H1 (cell line): ENCODE data around the gene PMM1. TPM values are rescaled to one million over a fixed set of nuclear protein-coding genes. Genes with fewer than 3 reads are reported as not detected.

Experiments
- ATF2 ChIP-seq: IDR thresholded peaks from 2 replicates; pipeline ENCODE4 v1.6.1; 2012; ENCODE audit warnings: low read length, inconsistent platforms
- SIRT6 ChIP-seq: IDR thresholded peaks from one replicate; pipeline ENCODE4 v1.7.1; 2012; ENCODE audit warnings: low read length, inconsistent platforms
- SP4 ChIP-seq: IDR thresholded peaks from 2 replicates; pipeline ENCODE4 v1.6.1; 2012; ENCODE audit warnings: low read length, inconsistent platforms
- SUZ12 ChIP-seq: fragments of 200-600 bp; sonication (generic); IDR thresholded peaks from 2 replicates; pipeline ENCODE4 v1.6.1; 2012; ENCODE audit warnings: mild to moderate bottlenecking, inconsistent platforms, low read length, moderate library complexity, mixed read lengths
- USF2 ChIP-seq: IDR thresholded peaks from 2 replicates; pipeline ENCODE4 v1.6.1; 2011; ENCODE audit warnings: low read length, improper control_type of control experiment
- polyA plus RNA-seq, 7 experiments: library from polyadenylated mRNA; depleted of rRNA in 3 of 7; stranded (reverse) in 5 of 7; unstranded in 2 of 7; fragments of >200 nt in 5 of 7; fragments of 200-250 nt in 2 of 7; gene quantifications; 1 replicate in 5 of 7; 2 replicates in 1 of 7; 4 replicates in 1 of 7; pipeline versions ENCODE4 v1.2.1 to v1.2.3, GENCODE V29; 2011 to 2013; ENCODE audit warnings: missing spikeins in 2 of 7, mixed read lengths in 2 of 7
- total RNA-seq: library from RNA; stranded (reverse); fragmentation: NEBNext Ultra II Directional; extraction: Animal tissue kit (Norgen Biotek cat#: 25700); gene quantifications from 2 replicates; pipeline ENCODE4 v1.2.1, GENCODE V29; 2021

The PMM1 gene
- total and polyA plus RNA-seq, 2 of the 8 experiments (the other 6 are each of a cell fraction or from before 2014, with no cell fraction given): 11.3 to 20.0 TPM

- TF ChIP-seq SUZ12 (no peak), SP4 (no peak), SIRT6 (no peak), ATF2 (no peak), USF2 (no peak)
These were observed 10.2 kb downstream of the PMM1 start (continued) for GRCh38 chr22:41579297-41579996.
